ENCODE data around the gene HCAR2.
"Not testable (repeated sequence)": the region's sequence is repeated elsewhere in the genome, so short reads cannot be mapped to it uniquely, and the experiment has no call there.

The HCAR2 gene

GRCh38 chr12:122715211-122715610, 12.1 kb upstream of the HCAR2 start:
- not testable (repeated sequence) for DNase-seq

- not testable (repeated sequence) for DNase-seq
These were observed 10.5 kb upstream of the HCAR2 start for GRCh38 chr12:122713491-122714188.

- DNase-seq, result not testable (repeated sequence)
These were observed 8.1 kb upstream of the HCAR2 start for GRCh38 chr12:122711266-122711665.

- not testable (repeated sequence) for DNase-seq
These were observed 7.2 kb upstream of the HCAR2 start for GRCh38 chr12:122710341-122710740.

- DNase-seq, result not testable (repeated sequence)
These were observed 6.1 kb upstream of the HCAR2 start for GRCh38 chr12:122709287-122709686.

- DNase-seq, result not testable (repeated sequence)
These were observed 684 bp upstream of the HCAR2 start for GRCh38 chr12:122703841-122704240.

GRCh38 chr12:122701481-122701880, 1.7 kb downstream of the HCAR2 start:
- DNase-seq, result not testable (repeated sequence)

GRCh38 chr12:122700038-122700710, 3.0 kb downstream of the HCAR2 start:
- DNase-seq, result not testable (repeated sequence)

- DNase-seq, result not testable (repeated sequence)
These were observed 6.2 kb downstream of the HCAR2 start for GRCh38 chr12:122696922-122697321.

- DNase-seq, result no peak
These were observed 11.6 kb downstream of the HCAR2 start for GRCh38 chr12:122691566-122691965.

GRCh38 chr12:122688291-122688690, 14.9 kb downstream of the HCAR2 start:
- DNase-seq, result no peak

- no peak for DNase-seq
These were observed 16.1 kb downstream of the HCAR2 start for GRCh38 chr12:122687086-122687485.

- DNase-seq, result no peak
These were observed 16.6 kb downstream of the HCAR2 start for GRCh38 chr12:122686538-122686937.

- DNase-seq, result no peak
These were observed 18.8 kb downstream of the HCAR2 start for GRCh38 chr12:122684297-122684813.

- DNase-seq, result no peak
These were observed 21.3 kb downstream of the HCAR2 start for GRCh38 chr12:122681814-122682213.

- DNase-seq, result not testable (repeated sequence)
These were observed 22.2 kb downstream of the HCAR2 start for GRCh38 chr12:122680989-122681388.

GRCh38 chr12:122676781-122677180, 26.4 kb downstream of the HCAR2 start:
- not testable (repeated sequence) for DNase-seq

GRCh38 chr12:122676015-122676414, 27.1 kb downstream of the HCAR2 start:
- not testable (repeated sequence) for DNase-seq

GRCh38 chr12:122672515-122672914, 30.6 kb downstream of the HCAR2 start:
- DNase-seq, result no peak

GRCh38 chr12:122669397-122670070, 33.6 kb downstream of the HCAR2 start:
- DNase-seq, result no peak

GRCh38 chr12:122668268-122668667, 34.9 kb downstream of the HCAR2 start:
- DNase-seq, result no peak

GRCh38 chr12:122665759-122666158, 37.4 kb downstream of the HCAR2 start:
- no peak for DNase-seq

GRCh38 chr12:122665349-122665748, 37.8 kb downstream of the HCAR2 start:
- no peak for DNase-seq

- no peak for DNase-seq
These were observed 41.2 kb downstream of the HCAR2 start for GRCh38 chr12:122661938-122662337.
